Smooth muscle cell (in vitro differentiated cells): ENCODE measurements around the gene TRPV2. TPM values are rescaled to one million over a fixed set of nuclear protein-coding genes. Genes with fewer than 3 reads are reported as not detected.

Experiments used
- DNase-seq: peaks from one replicate; lab custom pipeline; 2025; ENCODE audit not compliant: unreplicated experiment; lab: John Stamatoyannopoulos, UW
- H2AFZ ChIP-seq: fragments of 200-600 bp; sonication (generic); 2 replicates; pipeline ENCODE4 v1.6.0; 2016; ENCODE audit warnings: antibody characterized with exemption, low read depth, mild to moderate bottlenecking
- H3F3A ChIP-seq: fragments of 200-600 bp; sonication (generic); 2 replicates; pipeline ENCODE4 v1.6.0; 2017; ENCODE audit warnings: antibody characterized with exemption, low read depth
- H3K27ac ChIP-seq: fragments of 200-600 bp; sonication (generic); 2 replicates; pipeline ENCODE4 v1.5.1; 2016; ENCODE audit warnings: low read depth, mild to moderate bottlenecking
- H3K27me3 ChIP-seq: fragments of 200-600 bp; sonication (generic); 2 replicates; pipeline ENCODE4 v1.6.1; 2016; ENCODE audit warnings: low read depth, mild to moderate bottlenecking
- H3K36me3 ChIP-seq: fragments of 200-600 bp; sonication (generic); 2 replicates; pipeline ENCODE4 v1.5.1; 2016; ENCODE audit warnings: low read depth
- H3K4me1 ChIP-seq: fragments of 200-600 bp; sonication (generic); 2 replicates; pipeline ENCODE4 v1.5.1; 2016; ENCODE audit warnings: low read depth
- H3K4me2 ChIP-seq: fragments of 200-600 bp; sonication (generic); 2 replicates; pipeline ENCODE4 v1.6.0; 2016; ENCODE audit warnings: mild to moderate bottlenecking
- H3K4me3 ChIP-seq: fragments of 200-600 bp; sonication (generic); 2 replicates; pipeline ENCODE4 v1.5.1; 2016; ENCODE audit warnings: mild to moderate bottlenecking
- H3K79me2 ChIP-seq: fragments of 200-600 bp; sonication (generic); 2 replicates; pipeline ENCODE4 v1.6.0; 2016; ENCODE audit warnings: low read depth, mild to moderate bottlenecking
- H3K9ac ChIP-seq: fragments of 200-600 bp; sonication (generic); 2 replicates; pipeline ENCODE4 v1.6.0; 2016; ENCODE audit warnings: low read depth
- H3K9me3 ChIP-seq: fragments of 200-600 bp; sonication (generic); replicated peaks from 2 replicates; pipeline ENCODE4 v1.5.1; 2016; ENCODE audit warnings: low read depth
- H4K20me1 ChIP-seq: fragments of 200-600 bp; sonication (generic); 2 replicates; pipeline ENCODE4 v1.6.0; 2016; ENCODE audit warnings: low read depth
- CTCF ChIP-seq: fragments of 200-600 bp; sonication (generic); IDR thresholded peaks from 2 replicates; pipeline ENCODE4 v1.5.1; 2017; ENCODE audit warnings: borderline replicate concordance, mild to moderate bottlenecking, antibody characterized with exemption; ENCODE audit not compliant: insufficient read depth, poor library complexity, severe bottlenecking
- WGBS: methylation state at CpG from one replicate; pipeline ENCODE4 v1.1.7; 2016; ENCODE audit warnings: low lambda C conversion rate; 5-methylcytosine and 5-hydroxymethylcytosine counted together
- polyA plus RNA-seq: library from polyadenylated mRNA; unstranded; fragments of >200 nt; fragmentation: Nextera tagmentation; extraction: Ambion mirVana; gene quantifications from 2 replicates; pipeline ENCODE4 v1.2.1, GENCODE V29; 2016
- total RNA-seq: library from RNA; depleted of rRNA; stranded (reverse); fragments of >200 nt; gene quantifications from 2 replicates; pipeline ENCODE4 v1.2.3, GENCODE V29; 2014

TRPV2 gene
- total and polyA plus RNA-seq, 2 experiments from 2014 or later: 58.0 to 92.9 TPM

- no peaks in the 10 kb centered on the region for H3K27me3 ChIP-seq
- no peak for TF ChIP-seq CTCF
- peak overlapping the region; percentile 82 for H3K27ac ChIP-seq
- no peak overlapping the region for H3K4me3 ChIP-seq
- WGBS: 13% methylated on average over 5 of the region's 5 CpGs
- H3K4me2 ChIP-seq: peak overlapping the region; percentile 43
- no peaks in the 10 kb centered on the region for H3K36me3 ChIP-seq
- no peaks in the 10 kb centered on the region for H4K20me1 ChIP-seq
- peaks cover 9% of the 10 kb centered on the region for H3F3A ChIP-seq
- peaks cover 15% of the 10 kb centered on the region for H3K4me1 ChIP-seq
- no peak overlapping the region for H3K9ac ChIP-seq
- DNase-seq: no peak
- no peaks in the 10 kb centered on the region for H3K79me2 ChIP-seq
- no peaks in the 10 kb centered on the region for H3K9me3 ChIP-seq
- H2AFZ ChIP-seq: no peak overlapping the region
These were observed 61.9 kb downstream of the TRPV2 start for GRCh38 chr17:16477255-16477654.

- H3K4me2 ChIP-seq: peak overlapping the region; percentile 43
- 66% methylated on average over 8 of the region's 8 CpGs for WGBS
These were observed 62.3 kb downstream of the TRPV2 start for GRCh38 chr17:16477666-16478065.

GRCh38 chr17:16478649-16479048 lies 63.3 kb downstream of the TRPV2 start:
- 20% methylated on average over 6 of the region's 6 CpGs for WGBS
- Histone ChIP-seq H3F3A (peaks cover 9% of the 10 kb centered on the region), H3K9ac (no peak overlapping the region), H3K4me1 (peaks cover 7% of the 10 kb centered on the region), H3K4me3 (no peak overlapping the region), H3K9me3 (no peaks in the 10 kb centered on the region), H3K4me2 (peak overlapping the region; percentile 9), H3K36me3 (no peaks in the 10 kb centered on the region), H2AFZ (no peak overlapping the region), H3K79me2 (no peaks in the 10 kb centered on the region), H3K27me3 (no peaks in the 10 kb centered on the region), H3K27ac (peak overlapping the region; percentile 82), H4K20me1 (no peaks in the 10 kb centered on the region)
- no peak for DNase-seq
- TF ChIP-seq CTCF: no peak

More at GRCh38 chr17:16477666-16478065, 62.3 kb downstream of the TRPV2 start:
- TF ChIP-seq CTCF: no peak
- peaks cover 9% of the 10 kb centered on the region for H3F3A ChIP-seq
- peaks cover 12% of the 10 kb centered on the region for H3K4me1 ChIP-seq
- no peaks in the 10 kb centered on the region for H3K9me3 ChIP-seq
- no peaks in the 10 kb centered on the region for H3K79me2 ChIP-seq
- H3K27me3 ChIP-seq: no peaks in the 10 kb centered on the region
- H4K20me1 ChIP-seq: no peaks in the 10 kb centered on the region
- no peak for DNase-seq
- H3K27ac ChIP-seq: peak overlapping the region; percentile 82
- H3K36me3 ChIP-seq: no peaks in the 10 kb centered on the region
- H3K9ac ChIP-seq: no peak overlapping the region
- H2AFZ ChIP-seq: no peak overlapping the region
- H3K4me3 ChIP-seq: no peak overlapping the region

GRCh38 chr17:16479264-16479663 lies 63.9 kb downstream of the TRPV2 start:
- Histone ChIP-seq H4K20me1 (no peaks in the 10 kb centered on the region), H3K4me2 (no peak overlapping the region), H3K27ac (peak overlapping the region; percentile 82), H3K4me1 (peaks cover 10% of the 10 kb centered on the region), H3K79me2 (no peaks in the 10 kb centered on the region), H3K36me3 (no peaks in the 10 kb centered on the region), H3F3A (peaks cover 9% of the 10 kb centered on the region), H2AFZ (no peak overlapping the region), H3K9ac (no peak overlapping the region), H3K4me3 (no peak overlapping the region), H3K27me3 (no peaks in the 10 kb centered on the region), H3K9me3 (no peaks in the 10 kb centered on the region)
- DNase-seq: no peak
- TF ChIP-seq CTCF: no peak
- WGBS: 97% methylated on average over 2 of the region's 2 CpGs
